ENCODE data around the gene ITGA1. TPM values are rescaled to one million over a fixed set of nuclear protein-coding genes. Genes with fewer than 3 reads are reported as not detected.

Gene ITGA1
- total RNA-seq, 2 experiments from 2014 or later: not detected

DNA sequence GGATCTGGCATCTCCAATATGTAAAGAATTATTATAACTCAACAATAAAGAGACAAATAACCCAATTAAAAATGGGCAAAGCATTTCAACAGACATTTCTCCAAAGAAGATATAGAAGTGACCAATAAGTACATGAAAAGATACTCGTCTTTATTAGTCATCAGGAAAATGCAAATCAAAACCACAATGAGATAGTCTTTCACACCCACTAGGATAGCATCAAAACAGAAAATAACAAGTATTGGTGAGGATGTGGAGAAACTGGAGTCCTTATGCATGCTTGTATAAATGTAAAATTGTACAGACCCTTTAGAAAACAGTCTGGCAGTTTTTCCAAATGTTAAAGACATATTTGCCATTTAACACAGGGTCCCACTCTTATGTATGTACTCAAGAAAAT lies 39.1 kb upstream of the ITGA1 start:
- Histone ChIP-seq H4K20me1 (ENCODE audit: insufficient read depth, low read length) (no peaks in the 10 kb centered on the region), H3K79me2 (ENCODE audit: insufficient read depth, low read depth, low read length) (no peaks in the 10 kb centered on the region), H2AFZ (ENCODE audit: low read length) (no peak overlapping the region), H3K27ac (ENCODE audit: low read depth, low read length, poor library complexity, severe bottlenecking) (no peak overlapping the region), H3K36me3 (ENCODE audit: insufficient read depth, low read length) (no peaks in the 10 kb centered on the region), H3K9me2 (ENCODE audit: insufficient read depth, low read length) (no peaks in the 10 kb centered on the region), H3K9me3 (ENCODE audit: low read length) (no peaks in the 10 kb centered on the region), H3K4me2 (ENCODE audit: low read length) (no peak overlapping the region), H3K4me1 (ENCODE audit: insufficient read depth, low read length, poor library complexity, severe bottlenecking) (no peaks in the 10 kb centered on the region), H3K4me3 (ENCODE audit: low read depth, low read length, poor library complexity, severe bottlenecking) (no peak overlapping the region)
- TF ChIP-seq, protein P1, sequence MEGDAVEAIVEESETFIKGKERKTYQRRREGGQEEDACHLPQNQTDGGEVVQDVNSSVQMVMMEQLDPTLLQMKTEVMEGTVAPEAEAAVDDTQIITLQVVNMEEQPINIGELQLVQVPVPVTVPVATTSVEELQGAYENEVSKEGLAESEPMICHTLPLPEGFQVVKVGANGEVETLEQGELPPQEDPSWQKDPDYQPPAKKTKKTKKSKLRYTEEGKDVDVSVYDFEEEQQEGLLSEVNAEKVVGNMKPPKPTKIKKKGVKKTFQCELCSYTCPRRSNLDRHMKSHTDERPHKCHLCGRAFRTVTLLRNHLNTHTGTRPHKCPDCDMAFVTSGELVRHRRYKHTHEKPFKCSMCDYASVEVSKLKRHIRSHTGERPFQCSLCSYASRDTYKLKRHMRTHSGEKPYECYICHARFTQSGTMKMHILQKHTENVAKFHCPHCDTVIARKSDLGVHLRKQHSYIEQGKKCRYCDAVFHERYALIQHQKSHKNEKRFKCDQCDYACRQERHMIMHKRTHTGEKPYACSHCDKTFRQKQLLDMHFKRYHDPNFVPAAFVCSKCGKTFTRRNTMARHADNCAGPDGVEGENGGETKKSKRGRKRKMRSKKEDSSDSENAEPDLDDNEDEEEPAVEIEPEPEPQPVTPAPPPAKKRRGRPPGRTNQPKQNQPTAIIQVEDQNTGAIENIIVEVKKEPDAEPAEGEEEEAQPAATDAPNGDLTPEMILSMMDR (conservative IDR thresholded peaks at IDR 0.05; ENCODE audit: low read length): no peak
- no peak for TF ChIP-seq EZH2phosphoT487 (IDR thresholded peaks at IDR 0.05; ENCODE audit: borderline replicate concordance, low read depth, low read length)
- BruUV-seq (replicated peaks): no TSS peak
- DNase-seq (ENCODE audit: low spot score): no peak
- ChIA-PET POLR2A (no interaction called here), CTCF (ENCODE audit: unreplicated experiment) (no interaction called here)
- intact Hi-C loops (cut with micrococcal nuclease; ENCODE audit: unreplicated experiment): no loop called here

DNA sequence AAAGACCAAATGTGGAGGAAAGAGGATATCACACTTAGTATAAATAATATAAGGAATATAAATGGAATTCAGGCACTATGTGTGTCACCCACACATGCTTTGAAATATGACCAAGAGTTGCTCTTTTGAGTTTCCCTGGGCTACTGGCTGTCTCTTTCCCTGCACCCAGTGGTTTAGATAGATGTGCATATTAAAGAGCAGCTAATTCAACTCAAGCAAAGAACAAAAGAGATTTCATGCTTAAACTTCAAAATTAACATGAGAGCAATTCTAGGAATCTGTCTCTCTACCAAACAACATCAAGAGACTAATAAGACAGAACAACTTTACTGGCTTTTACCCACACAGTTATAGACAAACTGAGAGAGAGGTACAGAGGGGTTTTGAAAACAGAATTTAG lies 38.0 kb upstream of the ITGA1 start:
- DNase-seq (ENCODE audit: low spot score): no peak
- no peaks in the 10 kb centered on the region for H4K20me1 ChIP-seq (ENCODE audit: insufficient read depth, low read length)
- H3K79me2 ChIP-seq (ENCODE audit: insufficient read depth, low read depth, low read length): no peaks in the 10 kb centered on the region
- no peak overlapping the region for H3K4me2 ChIP-seq (ENCODE audit: low read length)
- H3K9me3 ChIP-seq (ENCODE audit: low read length): no peaks in the 10 kb centered on the region
- no peaks in the 10 kb centered on the region for H3K36me3 ChIP-seq (ENCODE audit: insufficient read depth, low read length)
- H3K4me3 ChIP-seq (ENCODE audit: low read depth, low read length, poor library complexity, severe bottlenecking): no peak overlapping the region
- CTCF ChIA-PET (ENCODE audit: unreplicated experiment): no interaction called here
- TF ChIP-seq, protein P1 (conservative IDR thresholded peaks at IDR 0.05; ENCODE audit: low read length): no peak
- no peak for TF ChIP-seq EZH2phosphoT487 (IDR thresholded peaks at IDR 0.05; ENCODE audit: borderline replicate concordance, low read depth, low read length)
- no peak overlapping the region for H3K27ac ChIP-seq (ENCODE audit: low read depth, low read length, poor library complexity, severe bottlenecking)
- H3K9me2 ChIP-seq (ENCODE audit: insufficient read depth, low read length): no peaks in the 10 kb centered on the region
- no peak overlapping the region for H2AFZ ChIP-seq (ENCODE audit: low read length)
- no TSS peak for BruUV-seq (replicated peaks)
- intact Hi-C loops (cut with micrococcal nuclease; ENCODE audit: unreplicated experiment): no loop called here
- H3K4me1 ChIP-seq (ENCODE audit: insufficient read depth, low read length, poor library complexity, severe bottlenecking): no peaks in the 10 kb centered on the region
- POLR2A ChIA-PET: no interaction called here

DNA sequence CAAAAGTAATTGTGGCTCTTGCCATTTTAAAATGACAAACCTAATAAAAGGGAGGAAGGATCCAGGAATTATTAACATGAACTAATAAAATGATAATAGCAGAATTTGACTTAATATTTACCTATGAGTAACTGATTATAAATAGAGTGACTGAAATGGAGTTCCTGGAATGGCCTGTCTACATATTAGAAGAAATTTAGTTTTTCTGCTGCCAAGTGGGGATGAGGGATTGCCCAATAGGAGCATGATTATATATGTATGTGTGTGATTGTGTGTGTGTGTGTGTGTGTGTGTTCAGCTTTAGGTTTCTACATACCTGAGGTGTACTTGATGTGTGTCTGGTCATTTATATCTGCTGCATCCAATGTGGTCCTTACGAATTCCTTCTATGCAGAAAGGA lies 36.6 kb upstream of the ITGA1 start:
- CTCF ChIA-PET (ENCODE audit: unreplicated experiment): no interaction called here
- TF ChIP-seq, protein P1 (conservative IDR thresholded peaks at IDR 0.05; ENCODE audit: low read length): no peak
- no peak for TF ChIP-seq EZH2phosphoT487 (IDR thresholded peaks at IDR 0.05; ENCODE audit: borderline replicate concordance, low read depth, low read length)

More for the DNA sequence above, 36.6 kb upstream of the ITGA1 start:
- no TSS peak for BruUV-seq (replicated peaks)
- Histone ChIP-seq H3K9me3 (ENCODE audit: low read length) (no peaks in the 10 kb centered on the region), H3K79me2 (ENCODE audit: insufficient read depth, low read depth, low read length) (no peaks in the 10 kb centered on the region), H3K27ac (ENCODE audit: low read depth, low read length, poor library complexity, severe bottlenecking) (no peak overlapping the region), H2AFZ (ENCODE audit: low read length) (no peak overlapping the region), H4K20me1 (ENCODE audit: insufficient read depth, low read length) (no peaks in the 10 kb centered on the region), H3K4me3 (ENCODE audit: low read depth, low read length, poor library complexity, severe bottlenecking) (no peak overlapping the region), H3K36me3 (ENCODE audit: insufficient read depth, low read length) (no peaks in the 10 kb centered on the region), H3K4me1 (ENCODE audit: insufficient read depth, low read length, poor library complexity, severe bottlenecking) (no peaks in the 10 kb centered on the region), H3K4me2 (ENCODE audit: low read length) (no peak overlapping the region), H3K9me2 (ENCODE audit: insufficient read depth, low read length) (no peaks in the 10 kb centered on the region)
- no peak for DNase-seq (ENCODE audit: low spot score)
- intact Hi-C loops (cut with micrococcal nuclease; ENCODE audit: unreplicated experiment): no loop called here
- POLR2A ChIA-PET: no interaction called here

Measured in OCI-LY7 (cell line).